HG03196 (cell line): Measurements from ENCODE around the gene AUNIP.

Source experiments
- ATAC-seq: cut with Tn5 transposase; IDR thresholded peaks from one replicate; pipeline ENCODE4 v1.9.1; 2021; ENCODE audit not compliant: unreplicated experiment

The AUNIP gene

DNA sequence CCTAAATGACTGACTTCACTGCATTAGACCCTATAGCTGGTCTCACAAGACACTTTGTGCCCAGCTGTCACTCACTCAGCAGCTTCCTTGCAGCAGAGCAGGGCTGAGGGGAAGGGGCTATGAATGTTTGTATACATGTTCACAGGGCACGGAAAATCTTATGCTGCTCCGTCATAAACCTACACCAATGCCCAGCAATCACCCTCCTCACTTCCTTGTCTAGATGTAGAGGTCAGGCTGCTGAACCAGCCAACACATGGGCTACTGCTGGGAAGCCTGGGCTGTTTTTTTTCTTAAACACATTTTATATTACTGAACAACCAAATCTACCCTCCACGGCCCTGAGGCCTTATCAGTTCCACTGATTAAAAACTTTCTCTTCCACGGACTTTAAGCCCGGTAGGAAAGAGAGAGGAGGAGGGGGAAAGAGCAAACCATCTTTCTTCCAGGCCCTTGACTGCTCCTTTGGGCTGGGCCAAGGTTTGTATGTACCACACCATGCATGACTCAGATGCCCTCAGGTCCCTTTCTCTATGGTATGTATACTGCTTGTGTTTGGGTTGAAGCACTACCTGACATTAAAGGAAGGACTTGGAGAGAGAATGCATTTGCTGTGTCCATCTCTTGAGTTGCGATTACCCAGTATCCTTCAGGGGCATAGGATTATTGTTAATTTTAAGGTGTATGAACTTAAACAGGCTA, 26.8 kb downstream of the AUNIP start:
- no peak for ATAC-seq

DNA sequence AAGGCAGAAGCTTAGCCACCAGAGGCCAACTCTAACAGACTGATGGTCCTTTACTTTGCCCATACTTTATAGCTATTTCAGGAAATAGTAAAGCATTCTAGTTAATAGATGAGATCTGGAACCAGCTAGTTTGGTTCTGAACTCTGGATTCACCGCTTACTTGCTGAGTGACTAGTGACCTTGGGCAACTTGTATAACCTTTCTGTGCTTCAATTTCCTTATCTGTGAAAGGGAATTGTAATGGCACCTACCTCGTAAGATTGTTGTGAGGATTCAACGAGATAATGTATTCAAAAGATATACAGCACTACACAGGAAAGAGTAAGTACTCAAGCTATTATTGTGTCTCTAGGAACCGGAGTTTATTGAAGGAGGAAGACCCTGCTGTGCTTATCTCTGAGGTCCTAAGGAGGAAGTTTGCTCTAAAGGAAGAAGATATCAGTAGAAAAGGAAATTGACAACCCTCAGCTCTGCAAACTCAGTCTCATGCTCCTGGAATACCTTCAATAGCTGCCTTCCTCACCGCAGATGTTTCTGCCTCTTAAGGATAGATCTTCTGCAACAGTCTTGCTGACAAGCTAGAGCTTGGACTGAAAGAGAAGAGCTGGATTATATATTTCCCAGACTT, 27.6 kb downstream of the AUNIP start:
- no peak for ATAC-seq

DNA sequence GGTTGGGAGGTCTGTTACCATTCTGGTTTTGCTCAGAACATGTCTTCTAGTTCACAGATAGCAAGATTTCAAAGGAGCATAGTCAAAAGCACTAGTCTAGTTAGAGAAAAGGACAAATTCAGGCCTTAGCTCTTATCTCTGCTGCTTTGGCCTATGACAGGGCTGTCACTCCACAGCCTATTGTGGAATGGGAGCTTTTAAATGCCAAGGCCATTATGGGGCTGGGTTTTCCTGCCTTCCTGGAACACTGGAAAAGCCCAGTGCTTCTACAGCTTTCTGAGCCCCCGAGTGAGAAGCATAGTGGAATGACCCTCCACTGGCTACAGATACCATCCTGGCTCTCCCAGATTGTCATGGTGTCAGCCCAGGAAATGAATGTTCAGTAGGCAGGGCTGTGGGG, 30.2 kb downstream of the AUNIP start:
- no peak for ATAC-seq

DNA sequence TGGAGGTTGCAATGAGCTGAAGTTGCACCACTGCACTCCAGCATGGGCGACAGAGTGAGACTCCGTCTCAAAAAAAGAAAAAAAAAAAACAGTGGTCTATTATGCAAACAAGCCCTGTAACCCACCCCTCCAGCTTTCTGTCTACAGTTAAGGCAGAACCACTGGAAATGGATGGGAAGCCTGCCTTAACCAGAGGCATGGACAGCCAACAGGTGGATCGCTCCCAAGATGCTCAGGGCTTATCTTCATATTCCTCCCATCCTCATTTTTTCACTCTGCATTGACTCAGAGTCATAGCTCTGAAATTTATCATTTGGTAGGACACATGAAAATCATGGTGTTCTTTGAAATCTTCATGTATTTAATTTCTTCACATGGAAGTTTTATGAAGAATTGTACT, 30.8 kb downstream of the AUNIP start:
- no peak for ATAC-seq

DNA sequence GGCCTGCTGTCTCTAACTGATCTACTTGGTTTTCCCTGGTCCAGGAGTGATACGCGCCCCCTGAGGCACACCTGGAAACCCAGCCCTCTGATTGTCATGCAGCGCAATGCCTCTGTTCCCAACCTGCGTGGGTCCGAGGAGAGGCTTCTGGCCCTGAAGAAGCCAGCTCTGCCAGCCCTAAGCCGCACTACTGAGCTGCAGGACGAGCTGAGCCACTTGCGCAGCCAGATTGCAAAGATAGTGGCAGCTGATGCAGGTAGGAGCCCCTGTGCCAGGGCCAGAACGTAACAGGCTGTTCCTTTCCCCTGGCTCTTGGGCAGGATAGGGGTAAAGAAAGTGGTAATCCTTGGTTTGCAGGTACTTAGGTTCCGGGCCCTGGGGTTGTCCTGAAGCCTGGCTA, 32.7 kb downstream of the AUNIP start:
- ATAC-seq = no peak

DNA sequence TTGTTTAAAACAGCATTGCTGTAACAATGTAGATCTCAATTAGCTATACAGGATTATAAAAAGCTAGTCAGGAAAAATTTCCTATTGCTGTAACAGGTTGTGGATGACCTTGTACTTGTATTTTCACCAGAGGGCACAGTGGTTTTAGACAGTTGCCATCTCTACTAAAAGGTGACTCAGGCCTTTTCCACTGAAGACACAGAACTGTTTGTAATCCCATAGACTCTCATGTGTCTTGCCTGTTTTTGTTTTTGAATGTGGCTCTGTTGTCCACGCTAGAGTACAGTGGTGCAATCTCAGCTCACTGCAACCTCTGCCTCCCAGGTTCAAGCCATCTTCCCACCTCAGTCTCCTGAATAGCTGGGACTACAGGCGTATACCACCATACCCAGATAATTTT, 33.7 kb downstream of the AUNIP start:
- ATAC-seq = no peak

DNA sequence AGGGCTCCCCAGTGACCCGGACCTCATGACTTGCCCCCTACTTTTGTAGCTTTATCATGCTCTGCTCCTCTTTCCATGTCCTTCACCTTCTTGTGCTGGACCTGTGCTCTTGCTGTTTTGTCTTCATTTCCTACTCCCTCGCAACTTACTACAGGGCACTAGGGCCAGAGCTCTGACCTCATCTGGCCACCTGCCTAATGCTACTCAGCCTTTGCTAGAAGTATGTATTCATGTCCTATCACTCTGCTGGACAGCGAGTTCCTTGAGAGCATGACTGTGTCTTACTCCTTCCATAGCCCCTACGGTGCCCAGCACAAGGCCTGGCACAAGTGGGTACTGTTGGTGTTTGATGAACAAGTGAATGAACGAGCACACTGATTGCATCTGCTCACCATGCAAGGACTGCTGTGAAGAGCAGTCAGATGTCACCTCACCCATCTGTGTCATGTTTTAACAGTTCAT, 37.6 kb downstream of the AUNIP start:
- ATAC-seq = no peak

DNA sequence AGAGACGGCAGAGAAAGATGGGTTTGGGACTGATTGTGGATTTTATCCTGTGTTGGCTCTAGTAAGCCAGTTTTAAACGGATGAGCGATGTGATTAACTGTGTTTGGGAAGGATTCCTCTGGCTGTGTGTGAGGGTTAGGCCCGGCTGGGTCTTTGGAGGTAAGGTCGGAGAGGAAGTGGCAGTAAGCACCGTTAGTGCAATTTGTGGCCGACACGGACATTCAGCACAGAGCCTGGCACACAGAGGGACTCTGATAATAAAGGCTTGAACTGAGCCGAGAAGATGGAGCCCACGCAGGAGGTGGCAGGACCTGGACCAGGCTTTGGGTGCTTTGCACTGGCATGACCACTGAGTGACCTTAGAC, 38.2 kb downstream of the AUNIP start:
- no peak for ATAC-seq

DNA sequence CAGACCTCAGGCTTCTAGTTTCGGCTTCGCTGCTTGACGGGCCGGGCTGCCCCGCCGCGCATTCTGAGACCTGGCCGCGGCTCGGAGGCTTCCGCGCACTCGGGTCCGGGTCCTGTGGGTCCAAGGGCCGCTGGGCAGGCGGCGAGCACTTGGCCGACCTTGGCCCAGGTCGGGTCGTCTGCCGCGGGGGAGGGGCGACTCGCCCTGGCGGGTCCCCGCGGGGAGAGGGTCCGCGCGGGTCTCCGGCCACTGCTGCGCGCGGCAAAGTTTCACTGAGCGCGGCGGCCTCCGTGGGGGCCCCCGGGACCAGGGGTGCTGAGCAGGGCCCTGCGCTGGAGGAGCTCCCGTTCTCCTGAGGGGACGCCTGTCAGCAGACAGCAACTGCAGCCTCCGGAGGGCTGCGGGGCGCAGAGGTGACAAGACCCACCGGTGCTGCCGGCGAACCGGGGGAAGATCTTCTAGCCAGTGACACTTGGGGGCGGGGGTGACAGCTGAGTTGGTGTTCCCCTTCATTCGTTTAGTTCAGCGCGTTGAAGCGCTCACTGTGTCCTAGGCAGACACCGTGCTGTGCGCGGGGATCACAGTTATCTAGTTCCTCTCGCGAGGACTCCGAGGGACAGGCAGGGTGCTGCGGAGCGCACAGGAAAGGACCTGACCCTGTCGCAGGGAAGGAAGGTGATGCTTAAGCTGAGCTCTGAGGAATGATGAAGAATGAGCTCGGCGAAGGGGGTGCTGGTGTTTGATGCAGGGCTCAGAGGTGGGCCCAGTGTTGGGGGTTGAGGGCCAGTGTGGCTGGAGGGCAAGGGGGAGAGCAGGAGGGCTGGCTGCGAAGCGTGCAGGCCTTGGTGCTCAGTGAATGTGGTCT, 38.8 kb downstream of the AUNIP start:
- ATAC-seq = peak; percentile 43

DNA sequence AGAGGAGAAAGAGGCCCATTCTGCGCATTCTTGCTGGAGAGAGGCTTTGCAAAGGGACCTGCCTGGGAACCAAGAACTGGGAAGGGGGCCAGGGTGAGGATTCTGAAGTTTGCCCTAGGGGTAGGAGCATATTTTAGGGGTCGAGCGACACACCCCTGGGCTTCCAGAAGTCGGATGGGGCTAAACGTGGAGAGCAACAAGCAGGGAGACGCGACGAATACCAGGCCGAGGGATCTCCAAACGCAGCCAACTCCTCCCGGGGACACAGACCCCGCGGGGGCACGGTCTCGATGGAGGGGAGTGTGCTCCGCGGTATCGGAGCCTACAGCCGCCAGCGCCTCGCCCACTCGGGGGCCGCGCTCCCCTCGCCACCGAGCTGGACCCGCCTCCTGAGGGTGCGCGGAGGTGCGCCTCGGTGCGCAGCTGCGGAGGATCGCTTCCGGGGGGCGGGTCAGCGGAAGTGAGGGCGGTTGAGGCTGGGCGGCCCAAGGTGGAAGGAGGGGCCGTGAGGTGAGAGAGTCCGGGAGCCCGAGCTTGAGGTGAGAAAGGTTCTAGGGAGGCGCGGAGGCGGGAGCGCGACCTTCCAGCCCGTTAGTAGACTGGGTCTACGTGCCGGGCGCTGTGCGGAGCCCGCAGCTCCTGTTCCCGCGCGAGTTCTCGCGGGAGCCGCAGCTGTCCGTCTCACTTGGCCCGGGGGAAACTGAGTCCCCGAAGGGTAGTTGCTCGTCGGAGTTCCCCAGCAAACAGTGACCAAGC, 39.6 kb downstream of the AUNIP start, which contains the start of gene MTFR1L:
Gene MTFR1L, plus strand, starts transcription at position 464 of the 756 bp plus-strand sequence. CDS start 3,151 bp downstream, outside the sequence.
- ATAC-seq = peak; percentile 74

DNA sequence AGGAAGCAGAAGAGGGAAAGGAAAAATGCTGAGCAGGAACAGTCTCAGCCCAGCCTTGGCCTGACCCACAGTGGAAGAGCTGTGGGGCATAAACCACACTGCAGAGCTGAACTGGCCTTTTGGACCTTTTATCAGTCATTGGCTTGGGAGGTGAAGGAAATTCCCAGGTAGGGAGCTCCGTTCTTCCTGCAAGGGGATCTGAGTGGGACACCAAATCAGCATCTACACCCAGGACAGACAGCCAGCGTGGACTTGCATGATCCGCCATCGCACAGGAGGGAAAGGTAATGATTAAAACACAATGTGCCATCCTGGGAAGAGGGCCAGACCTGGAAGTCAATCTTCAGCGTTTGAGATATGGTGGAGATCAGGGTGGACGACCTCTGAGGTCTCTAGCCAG, 40.7 kb downstream of the AUNIP start:
- ATAC-seq = no peak

DNA sequence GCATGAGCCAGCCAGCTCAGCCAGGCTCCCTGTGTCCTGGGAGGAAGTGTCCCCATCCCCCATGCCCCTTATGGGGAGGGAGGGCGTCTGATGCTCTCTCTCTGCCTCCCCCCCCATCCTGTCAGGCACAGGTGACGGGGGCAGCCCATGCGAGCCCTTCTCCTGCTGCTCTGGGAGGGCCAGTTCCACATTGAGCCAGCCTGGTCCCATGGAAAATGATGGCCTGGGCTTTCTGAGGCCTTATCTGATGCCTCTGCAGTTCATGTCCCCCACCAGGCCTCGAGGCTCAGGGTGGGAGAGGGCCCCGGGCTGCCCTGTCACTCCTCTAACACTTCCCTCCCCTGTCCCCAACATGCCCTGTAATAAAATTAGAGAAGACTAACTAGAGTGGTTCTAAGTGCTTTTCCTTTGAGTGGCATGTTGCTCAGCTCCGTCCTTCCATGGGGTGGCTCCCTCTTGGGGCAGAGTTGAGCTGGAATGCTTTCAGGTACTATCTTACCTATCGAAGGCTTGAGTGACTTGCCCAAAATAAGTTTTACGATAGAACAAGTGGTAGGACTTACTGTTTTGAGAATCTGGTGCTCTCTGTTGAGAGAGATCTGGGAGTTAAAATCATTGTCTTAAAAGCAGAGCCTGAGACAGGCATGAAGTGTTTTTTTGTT, 41.3 kb downstream of the AUNIP start:
- ATAC-seq = no peak

DNA sequence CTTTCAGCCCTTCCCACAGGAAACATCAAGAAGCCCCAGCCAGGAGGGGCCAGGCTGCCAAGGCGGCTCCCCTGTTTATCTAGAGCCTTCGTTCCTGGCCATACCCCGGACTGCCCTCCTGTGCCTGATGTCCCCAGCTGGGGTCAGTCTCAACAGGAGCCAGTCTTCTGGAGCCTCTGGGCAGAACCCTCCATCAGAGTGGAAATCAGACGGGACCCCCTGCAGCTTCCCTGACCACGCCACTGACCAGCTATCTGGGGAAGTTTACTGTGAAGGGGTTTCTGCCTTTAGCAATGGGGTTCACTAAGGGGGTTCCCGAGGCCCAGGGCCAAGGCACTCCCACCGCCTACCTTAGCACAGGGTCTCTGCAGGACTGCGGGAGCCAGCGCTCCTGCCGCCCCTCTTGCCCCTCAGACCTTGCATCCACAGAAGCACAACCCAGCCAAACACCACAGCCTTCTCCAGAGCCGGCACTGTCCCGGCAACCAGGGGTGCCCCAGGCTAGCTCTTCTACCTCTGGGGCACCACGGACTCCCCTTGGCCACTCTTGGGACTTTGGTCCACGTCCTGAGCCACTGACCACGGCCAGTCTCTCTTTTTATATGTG, 43.0 kb downstream of the AUNIP start:
- ATAC-seq = no peak

DNA sequence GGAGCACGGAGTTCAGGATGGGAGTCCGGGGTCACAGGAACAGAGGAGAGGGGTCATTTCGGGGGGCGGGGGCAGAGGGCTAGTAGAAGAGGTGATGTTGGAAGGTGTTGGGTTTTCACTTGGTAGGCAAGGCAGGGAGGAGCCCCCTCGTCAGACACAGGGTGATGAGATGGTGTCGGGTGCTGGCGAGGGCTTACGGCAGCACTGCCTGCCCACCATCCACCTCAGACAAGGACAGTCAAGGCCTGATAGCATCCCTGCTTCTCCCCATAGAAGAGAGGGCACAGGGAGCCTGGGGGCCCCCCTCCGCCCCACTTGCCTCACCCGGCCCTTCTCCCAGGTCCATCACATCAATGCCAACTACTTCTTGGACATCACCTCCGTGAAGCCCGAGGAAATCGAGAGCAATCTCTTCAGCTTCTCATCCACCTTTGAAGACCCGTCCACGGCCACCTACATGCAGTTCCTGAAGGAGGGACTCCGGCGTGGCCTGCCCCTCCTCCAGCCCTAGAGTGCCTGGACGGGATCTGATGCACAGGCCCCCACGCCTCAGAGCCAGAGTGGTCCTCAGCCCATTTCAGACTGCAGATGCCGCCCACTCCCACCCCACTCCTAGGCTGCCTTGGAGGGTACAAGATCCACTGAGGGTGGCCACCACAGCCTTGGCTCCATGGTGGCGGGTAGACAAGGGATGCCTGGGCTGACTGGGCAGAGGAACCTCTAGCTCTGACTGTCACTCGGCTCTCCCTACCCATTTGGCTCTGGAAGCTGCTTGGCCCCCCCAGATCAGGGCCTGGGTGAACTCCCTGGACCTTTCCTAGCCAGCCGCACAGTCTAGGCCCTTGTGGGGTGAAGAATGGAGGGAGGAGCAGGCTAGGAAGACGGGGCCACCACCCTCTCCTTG, 43.8 kb downstream of the AUNIP start:
- no peak for ATAC-seq

DNA sequence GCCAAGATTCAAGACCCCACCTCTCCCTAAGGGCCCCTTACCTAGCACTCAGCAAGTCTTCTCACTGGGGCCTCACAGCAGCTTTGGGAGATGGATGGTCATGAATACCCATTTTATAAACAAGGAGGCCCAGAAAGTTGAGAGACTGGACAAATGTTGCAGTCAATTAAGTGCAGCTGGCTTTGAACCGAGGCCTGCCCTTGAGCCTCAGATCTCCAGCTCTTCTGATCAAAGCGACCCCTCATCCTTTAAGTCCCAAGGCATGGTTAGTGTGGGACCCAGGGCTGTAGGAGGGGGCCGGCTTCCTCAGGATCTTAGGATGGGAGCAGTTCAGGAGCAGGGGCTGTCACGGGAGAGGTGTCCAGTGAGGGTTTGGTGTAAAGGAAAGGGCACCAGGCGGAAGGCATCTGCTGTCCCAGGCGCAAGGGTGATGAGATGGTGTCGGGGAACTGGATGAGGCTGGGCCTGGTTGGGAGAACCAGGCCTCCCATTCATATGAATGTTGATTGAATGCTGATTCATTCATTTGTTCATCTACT, 44.6 kb downstream of the AUNIP start:
- no peak for ATAC-seq

DNA sequence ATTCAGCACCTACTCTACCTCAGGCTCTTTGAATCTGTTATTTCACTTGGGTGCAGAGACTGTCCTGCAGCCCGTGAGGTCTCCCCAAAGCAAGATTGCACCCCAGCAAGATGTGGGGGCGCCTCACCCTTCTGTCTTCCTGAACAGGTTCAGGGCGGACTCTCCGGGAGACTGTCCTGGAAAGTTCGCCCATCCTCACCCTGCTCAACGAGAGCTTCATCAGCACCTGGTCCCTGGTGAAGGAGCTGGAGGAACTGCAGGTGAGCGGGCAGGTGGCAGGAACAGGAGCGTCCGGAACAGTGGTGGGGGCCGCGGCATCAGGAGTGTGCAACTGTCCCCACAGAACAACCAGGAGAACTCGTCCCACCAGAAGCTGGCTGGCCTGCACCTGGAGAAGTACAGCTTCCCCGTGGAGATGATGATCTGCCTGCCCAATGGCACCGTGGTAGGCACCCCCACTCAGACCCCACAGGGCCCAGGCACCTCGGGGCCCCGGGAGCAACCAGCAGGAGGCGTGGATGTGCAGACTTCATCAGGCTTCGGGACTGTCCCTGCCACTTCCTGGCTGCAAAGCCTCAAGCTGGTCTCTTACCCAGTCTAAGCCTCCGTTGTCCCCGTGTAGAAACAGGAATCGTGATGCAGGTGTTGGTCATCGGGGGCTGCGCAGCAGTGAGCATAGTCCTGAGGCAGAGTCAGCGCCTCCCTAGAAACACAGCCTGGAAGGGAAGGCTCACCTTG, 45.4 kb downstream of the AUNIP start:
- no peak for ATAC-seq

DNA sequence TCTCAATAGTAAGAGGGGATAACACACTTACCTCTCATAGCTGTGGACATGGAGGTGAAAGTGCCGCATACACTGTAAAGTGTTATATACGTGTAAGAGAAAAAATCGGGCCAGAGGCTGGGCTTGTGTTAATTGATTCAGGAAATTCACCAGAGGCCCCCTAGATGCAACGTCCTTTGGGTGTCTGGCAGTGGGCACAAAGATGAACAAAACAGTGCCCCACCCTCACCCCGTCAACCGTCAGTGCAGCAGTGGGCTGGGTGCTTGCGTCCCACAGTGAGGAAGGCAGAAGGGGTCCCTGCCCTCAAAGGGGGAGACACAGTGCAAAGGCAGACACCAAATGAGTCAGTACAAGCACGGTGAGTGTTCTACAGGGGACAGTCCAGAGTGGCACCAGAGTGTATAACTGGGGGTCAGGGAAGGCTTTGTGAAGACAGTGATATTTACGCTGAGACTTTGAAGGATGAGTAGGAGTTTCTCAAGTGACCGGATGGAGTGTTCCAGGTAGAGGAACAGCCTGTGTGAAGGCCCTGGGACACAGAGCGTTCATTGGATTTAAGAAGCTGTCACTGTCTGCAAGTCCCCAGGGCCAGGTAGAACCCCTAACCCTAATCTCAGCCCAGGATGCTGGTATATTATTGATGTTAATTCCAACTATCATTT, 46.1 kb downstream of the AUNIP start:
- ATAC-seq = no peak
